PC-3 (cell line): ENCODE data around the gene CCDC177.

ENCODE experiments used
- EZH2 ChIP-seq: fragments of 300-600 bp; sonication (generic); IDR thresholded peaks from one replicate; pipeline ENCODE4 v1.6.1; 2017; ENCODE audit warnings: antibody characterized with exemption, mild to moderate bottlenecking, low read length; ENCODE audit not compliant: unreplicated experiment
- EZH2phosphoT487 ChIP-seq: fragments of 300-600 bp; sonication (generic); IDR thresholded peaks from 2 replicates; pipeline ENCODE4 v1.6.1; 2018; ENCODE audit warnings: mild to moderate bottlenecking, antibody characterized with exemption, low read length, borderline replicate concordance
- TF ChIP-seq, protein P1 (sequence below): fragments of 300-600 bp; sonication (generic); conservative IDR thresholded peaks from 2 replicates; pipeline ENCODE4 v1.5.1; 2017; ENCODE audit warnings: antibody characterized with exemption, low read depth, mild to moderate bottlenecking, low read length

DNA sequence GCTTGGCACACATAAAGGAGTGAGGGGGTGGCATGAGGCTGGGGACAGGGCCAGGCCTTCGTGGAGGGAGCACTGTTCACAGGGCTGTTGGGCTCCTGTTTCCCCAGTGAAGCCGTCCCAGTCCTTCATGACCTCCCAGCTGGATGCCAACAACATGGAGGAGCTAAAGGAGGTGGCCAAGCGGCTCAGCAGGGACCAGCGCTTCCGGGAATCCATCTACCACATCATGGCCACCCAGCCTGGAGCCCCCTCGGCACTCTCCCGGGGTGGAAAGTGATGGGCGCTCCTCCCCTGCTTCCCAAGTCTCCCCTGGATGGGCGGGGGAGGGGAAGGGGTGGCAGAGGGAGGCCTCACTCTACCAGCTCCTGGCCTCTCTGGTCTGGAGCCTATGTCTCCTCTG is 46.5 kb downstream of the CCDC177 start:
- no peak for TF ChIP-seq EZH2
- TF ChIP-seq, protein P1, sequence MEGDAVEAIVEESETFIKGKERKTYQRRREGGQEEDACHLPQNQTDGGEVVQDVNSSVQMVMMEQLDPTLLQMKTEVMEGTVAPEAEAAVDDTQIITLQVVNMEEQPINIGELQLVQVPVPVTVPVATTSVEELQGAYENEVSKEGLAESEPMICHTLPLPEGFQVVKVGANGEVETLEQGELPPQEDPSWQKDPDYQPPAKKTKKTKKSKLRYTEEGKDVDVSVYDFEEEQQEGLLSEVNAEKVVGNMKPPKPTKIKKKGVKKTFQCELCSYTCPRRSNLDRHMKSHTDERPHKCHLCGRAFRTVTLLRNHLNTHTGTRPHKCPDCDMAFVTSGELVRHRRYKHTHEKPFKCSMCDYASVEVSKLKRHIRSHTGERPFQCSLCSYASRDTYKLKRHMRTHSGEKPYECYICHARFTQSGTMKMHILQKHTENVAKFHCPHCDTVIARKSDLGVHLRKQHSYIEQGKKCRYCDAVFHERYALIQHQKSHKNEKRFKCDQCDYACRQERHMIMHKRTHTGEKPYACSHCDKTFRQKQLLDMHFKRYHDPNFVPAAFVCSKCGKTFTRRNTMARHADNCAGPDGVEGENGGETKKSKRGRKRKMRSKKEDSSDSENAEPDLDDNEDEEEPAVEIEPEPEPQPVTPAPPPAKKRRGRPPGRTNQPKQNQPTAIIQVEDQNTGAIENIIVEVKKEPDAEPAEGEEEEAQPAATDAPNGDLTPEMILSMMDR = no peak
- TF ChIP-seq EZH2phosphoT487 = no peak
